ENCODE measurements around the gene SPATA32. TPM values are rescaled to one million over a fixed set of nuclear protein-coding genes. Genes with fewer than 3 reads are reported as not detected.
A peak's percentile ranks its signal among the peaks of the same experiment; 100 is the strongest.
"Not testable (repeated sequence)": the region's sequence is repeated elsewhere in the genome, so short reads cannot be mapped to it uniquely, and the experiment has no call there.

The SPATA32 gene
- total and polyA plus RNA-seq, 7 donors = 0.07 TPM; not detected in 6

GRCh38 chr17:45306094-45306493 lies 44.2 kb upstream of the SPATA32 start:
- intact Hi-C loops (cut with DNase I) = no loop called here
- H3K27ac ChIP-seq = peak overlapping the region; percentile 84 to 98 (median 97)
- 60 to 61% methylated on average over 4 of the region's 4 CpGs for WGBS, 2 donors
- no peaks in the 10 kb centered on the region for H3K27me3 ChIP-seq
- TF ChIP-seq POLR2AphosphoS5 (IDR thresholded peaks at IDR 0.05) = no peak
- TF ChIP-seq CTCF (IDR thresholded peaks at IDR 0.05) = no peak
- TF ChIP-seq EP300 (IDR thresholded peaks at IDR 0.05) = no peak
- TF ChIP-seq POLR2A (IDR thresholded peaks at IDR 0.05) = no peak
- peaks cover 0 to 10% (median 4%) of the 10 kb centered on the region in 4 donors for H3K36me3 ChIP-seq
- DNase-seq = no peak
- H3K9me3 ChIP-seq = no peaks in the 10 kb centered on the region
- no peak overlapping the region for H3K4me3 ChIP-seq
- H3K4me1 ChIP-seq = peaks cover 0 to 98% (median 93%) of the 10 kb centered on the region in 4 donors

- Histone ChIP-seq H3K4me3 (no peak overlapping the region), H3K9me3 (no peaks in the 10 kb centered on the region), H3K27ac (peak overlapping the region; percentile 84 to 98 (median 97)), H3K4me1 (peaks cover 0 to 98% (median 93%) of the 10 kb centered on the region in 4 donors), H3K36me3 (peaks cover 0 to 10% (median 4%) of the 10 kb centered on the region in 4 donors), H3K27me3 (no peaks in the 10 kb centered on the region)
- intact Hi-C loops (cut with DNase I) = loop anchor here (2.0 kb wide), 1 partner anchor 15 kb away; no protein-coding TSS in a partner anchor
- no peak for TF ChIP-seq POLR2AphosphoS5 (IDR thresholded peaks at IDR 0.05)
- no peak for DNase-seq
- WGBS, 2 donors = 82 to 90% methylated on average over 3 of the region's 3 CpGs
Observed at GRCh38 chr17:45305530-45306087, 43.7 kb upstream of the SPATA32 start.

- Histone ChIP-seq H3K27ac (peak overlapping the region; percentile 77 to 98 (median 97)), H3K4me3 (no peak overlapping the region), H3K36me3 (no peaks in the 10 kb centered on the region), H3K4me1 (peaks cover 0 to 98% (median 93%) of the 10 kb centered on the region in 4 donors), H3K9me3 (no peaks in the 10 kb centered on the region), H3K27me3 (no peaks in the 10 kb centered on the region)
- intact Hi-C loops (cut with DNase I) = no loop called here
- WGBS, 2 donors = 55 to 80% methylated on average over 10 of the region's 10 CpGs
- no peak for DNase-seq
- TF ChIP-seq POLR2AphosphoS5 (IDR thresholded peaks at IDR 0.05) (peak in 2 of 4 donors; percentile 34 to 47), EP300 (IDR thresholded peaks at IDR 0.05) (no peak)
Observed at GRCh38 chr17:45302649-45303173, 40.8 kb upstream of the SPATA32 start.

GRCh38 chr17:45302220-45302619 lies 40.3 kb upstream of the SPATA32 start:
- Histone ChIP-seq H3K4me1 (peaks cover 0 to 98% (median 93%) of the 10 kb centered on the region in 4 donors), H3K27ac (peak overlapping the region; percentile 77 to 98 (median 97))
- H3K4me3 ChIP-seq; H3K36me3 ChIP-seq; H3K9me3 ChIP-seq; DNase-seq; H3K27me3 ChIP-seq; intact Hi-C loops (cut with DNase I): not testable (repeated sequence)
- WGBS, 2 donors = 75 to 85% methylated on average over 9 of the region's 9 CpGs

- H3K4me3 ChIP-seq = no peak overlapping the region
- no peaks in the 10 kb centered on the region for H3K36me3 ChIP-seq
- DNase-seq = no peak
- H3K27ac ChIP-seq = peak overlapping the region; percentile 77 to 98 (median 97)
- H3K9me3 ChIP-seq = no peaks in the 10 kb centered on the region
- H3K4me1 ChIP-seq = peaks cover 0 to 98% (median 93%) of the 10 kb centered on the region in 4 donors
- intact Hi-C loops (cut with DNase I) = no loop called here
- 79 to 95% methylated on average over 4 of the region's 4 CpGs for WGBS, 2 donors
- TF ChIP-seq EP300 (IDR thresholded peaks at IDR 0.05) (no peak), POLR2A (IDR thresholded peaks at IDR 0.05) (no peak), POLR2AphosphoS5 (IDR thresholded peaks at IDR 0.05) (no peak), CTCF (IDR thresholded peaks at IDR 0.05) (no peak)
- no peaks in the 10 kb centered on the region for H3K27me3 ChIP-seq
Observed at GRCh38 chr17:45301674-45302073, 39.8 kb upstream of the SPATA32 start.

GRCh38 chr17:45300060-45300751 lies 38.3 kb upstream of the SPATA32 start:
- Histone ChIP-seq H3K4me1 (peaks cover 0 to 98% (median 93%) of the 10 kb centered on the region in 4 donors), H3K9me3 (no peaks in the 10 kb centered on the region), H3K27ac (peak overlapping the region; percentile 79 to 98 (median 92)), H3K27me3 (no peaks in the 10 kb centered on the region), H3K4me3 (no peak overlapping the region), H3K36me3 (no peaks in the 10 kb centered on the region)
- intact Hi-C loops (cut with DNase I) = no loop called here
- no peak for DNase-seq
- WGBS, 2 donors = 76 to 84% methylated on average over 7 of the region's 7 CpGs
- no peak for TF ChIP-seq POLR2A (IDR thresholded peaks at IDR 0.05)
- TF ChIP-seq POLR2AphosphoS5 (IDR thresholded peaks at IDR 0.05) = no peak
- TF ChIP-seq EP300 (IDR thresholded peaks at IDR 0.05) = no peak
- TF ChIP-seq CTCF (IDR thresholded peaks at IDR 0.05) = no peak

All from sigmoid colon (tissue), 7 donors.